Kidney epithelial cell (primary cell): ENCODE data around the gene ASB2. TPM values are rescaled to one million over a fixed set of nuclear protein-coding genes. Genes with fewer than 3 reads are reported as not detected.

Experiments
- DNase-seq: peaks from one replicate; pipeline ENCODE4 v3.0.0-alpha.2; 2010; ENCODE audit warnings: low read depth
- H3K27me3 ChIP-seq: 2 replicates; pipeline ENCODE4 v1.6.0; 2011; ENCODE audit warnings: low read length; ENCODE audit not compliant: control insufficient read depth, insufficient read depth
- H3K36me3 ChIP-seq: 2 replicates; pipeline ENCODE4 v1.5.1; 2011; ENCODE audit warnings: low read length; ENCODE audit not compliant: control insufficient read depth, insufficient read depth
- H3K4me3 ChIP-seq: 2 replicates; pipeline ENCODE4 v1.5.1; 2011; ENCODE audit warnings: low read depth, mild to moderate bottlenecking, control low read depth, low read length
- CTCF ChIP-seq: IDR thresholded peaks from 2 replicates; pipeline ENCODE4 v1.5.1; 2011; ENCODE audit warnings: mild to moderate bottlenecking, moderate library complexity, low read length, control low read depth, inconsistent platforms; ENCODE audit not compliant: insufficient read depth, poor library complexity, severe bottlenecking
- total RNA-seq: library from RNA; depleted of rRNA; stranded (reverse); fragments of >200 nt; gene quantifications from 2 replicates; pipeline ENCODE4 v1.2.3, GENCODE V29; 2015

ASB2 gene
- total RNA-seq, 1 donor from 2014 or later = 7.4 TPM

- Histone ChIP-seq H3K27me3 (peaks cover 13% of the 10 kb centered on the region), H3K36me3 (no peaks in the 10 kb centered on the region), H3K4me3 (no peak overlapping the region)
- DNase-seq = no peak
- TF ChIP-seq CTCF = no peak
These were observed 48.0 kb downstream of the ASB2 start for GRCh38 chr14:93928184-93929047.

- peaks cover 13% of the 10 kb centered on the region for H3K27me3 ChIP-seq
- no peak overlapping the region for H3K4me3 ChIP-seq
- no peaks in the 10 kb centered on the region for H3K36me3 ChIP-seq
- TF ChIP-seq CTCF = no peak
- DNase-seq = no peak
These were observed 48.6 kb downstream of the ASB2 start for GRCh38 chr14:93927800-93928145.

GRCh38 chr14:93926873-93927799, 49.2 kb downstream of the ASB2 start, which contains the start of gene FAM181A:
TSS of gene FAM181A (plus strand) at chr14:93927344. CDS start at chr14:93928286, 942 bp downstream.
- DNase-seq = no peak
- H3K27me3 ChIP-seq = peaks cover 13% of the 10 kb centered on the region
- H3K4me3 ChIP-seq = no peak within 1 kb of the TSS
- no peak for TF ChIP-seq CTCF
- H3K36me3 ChIP-seq = no peaks in the 10 kb centered on the region

- Histone ChIP-seq H3K36me3 (no peaks in the 10 kb centered on the region), H3K27me3 (peaks cover 13% of the 10 kb centered on the region), H3K4me3 (no peak overlapping the region)
- no peak for DNase-seq
- no peak for TF ChIP-seq CTCF
These were observed 50.0 kb downstream of the ASB2 start for GRCh38 chr14:93926245-93926872.

GRCh38 chr14:93925374-93925895, 50.9 kb downstream of the ASB2 start:
- TF ChIP-seq CTCF = no peak
- no peak for DNase-seq
- Histone ChIP-seq H3K4me3 (no peak overlapping the region), H3K36me3 (no peaks in the 10 kb centered on the region), H3K27me3 (peaks cover 13% of the 10 kb centered on the region)
